Placental pericyte (primary cell): ENCODE measurements around the gene MTF2. TPM values are rescaled to one million over a fixed set of nuclear protein-coding genes. Genes with fewer than 3 reads are reported as not detected.

ENCODE experiments used
- total RNA-seq: library from RNA; depleted of rRNA; stranded (reverse); fragments of >200 nt; gene quantifications from 2 replicates; pipeline ENCODE4 v1.2.3, GENCODE V29; 2012

The MTF2 gene
- 15.1 and 36.5 TPM in 2 replicates for total RNA-seq

DNA sequence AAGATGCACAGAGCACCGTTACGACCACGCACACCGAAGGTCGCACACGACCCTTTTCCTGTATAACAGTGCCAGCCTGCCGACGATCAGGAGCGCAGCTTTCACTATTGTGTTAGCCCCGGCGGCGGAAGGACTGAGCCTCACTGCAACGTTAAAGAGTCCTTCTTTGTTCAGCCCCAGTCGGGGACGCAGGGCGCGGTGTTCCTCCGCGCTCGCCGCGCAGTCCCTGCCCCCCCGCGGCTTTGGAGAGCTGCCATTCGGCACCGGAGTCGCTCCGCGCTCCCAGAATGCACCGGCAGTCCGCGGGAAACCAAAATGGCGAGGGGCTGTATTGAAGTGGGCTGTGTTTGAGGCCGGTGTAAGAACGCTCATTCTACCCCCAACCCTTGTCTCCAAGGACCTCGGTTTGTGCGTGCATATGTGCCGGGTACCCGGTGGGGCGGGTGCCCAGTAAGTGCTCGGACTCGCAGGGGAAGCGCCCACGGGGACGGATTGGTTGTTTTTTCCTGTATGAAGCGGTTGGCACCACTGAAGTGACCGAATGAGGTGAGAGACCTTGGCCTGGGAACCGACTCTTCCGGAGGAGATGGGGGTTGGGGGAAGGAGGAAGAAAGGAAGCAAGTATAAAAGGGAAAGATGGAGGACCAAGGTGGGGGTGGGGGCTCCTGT, at the start of gene MTF2:
MTF2 (plus strand) TSS at position 298 of the 669 bp plus-strand sequence; CDS start at position 542, 244 bp downstream.

DNA sequence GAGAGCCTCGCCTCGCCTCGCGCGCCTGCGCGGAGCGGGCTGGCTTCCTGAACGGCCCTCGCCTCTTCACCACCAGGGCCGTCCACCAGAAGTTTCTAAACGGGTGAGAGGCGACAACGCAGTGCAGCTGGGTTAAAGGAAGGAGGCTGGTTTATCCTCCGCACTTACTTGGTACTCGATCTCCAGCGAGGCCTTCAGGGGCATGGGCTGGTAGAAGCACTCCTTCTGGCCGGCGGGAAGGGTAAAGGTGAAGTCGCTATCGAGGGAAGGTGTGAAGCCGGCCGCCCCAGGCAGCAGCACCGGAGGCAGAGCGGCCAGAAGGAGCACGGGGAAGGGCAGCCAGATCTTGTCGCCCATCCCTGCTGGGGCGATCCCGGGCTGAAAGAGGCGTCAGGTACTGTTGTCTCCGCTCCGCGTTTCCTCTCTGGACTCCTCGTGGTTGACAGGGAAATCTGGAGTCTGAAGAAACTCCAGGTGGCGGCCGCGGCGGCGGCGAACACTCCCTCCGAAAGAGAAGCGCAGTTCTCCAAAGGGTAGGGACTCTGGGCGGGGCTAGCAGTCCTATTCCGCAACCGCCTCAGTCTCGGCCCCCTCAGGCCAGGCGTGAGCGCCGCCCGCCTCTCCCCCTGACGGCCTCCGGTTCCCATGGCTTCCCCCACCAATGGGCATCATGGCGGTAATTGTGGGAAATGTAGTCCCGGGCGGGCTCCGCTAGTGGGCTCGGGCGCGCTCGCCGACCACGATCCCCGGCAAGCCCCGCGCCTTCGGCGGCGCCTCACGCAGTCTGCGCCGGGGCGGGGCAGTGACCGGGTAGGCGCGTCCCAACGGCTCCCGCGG, 101.0 kb downstream of the MTF2 start, which contains the start of gene TMED5:
TMED5 (minus strand) TSS at position 528 of the 837 bp plus-strand sequence; CDS start at position 357, 171 bp downstream.

DNA sequence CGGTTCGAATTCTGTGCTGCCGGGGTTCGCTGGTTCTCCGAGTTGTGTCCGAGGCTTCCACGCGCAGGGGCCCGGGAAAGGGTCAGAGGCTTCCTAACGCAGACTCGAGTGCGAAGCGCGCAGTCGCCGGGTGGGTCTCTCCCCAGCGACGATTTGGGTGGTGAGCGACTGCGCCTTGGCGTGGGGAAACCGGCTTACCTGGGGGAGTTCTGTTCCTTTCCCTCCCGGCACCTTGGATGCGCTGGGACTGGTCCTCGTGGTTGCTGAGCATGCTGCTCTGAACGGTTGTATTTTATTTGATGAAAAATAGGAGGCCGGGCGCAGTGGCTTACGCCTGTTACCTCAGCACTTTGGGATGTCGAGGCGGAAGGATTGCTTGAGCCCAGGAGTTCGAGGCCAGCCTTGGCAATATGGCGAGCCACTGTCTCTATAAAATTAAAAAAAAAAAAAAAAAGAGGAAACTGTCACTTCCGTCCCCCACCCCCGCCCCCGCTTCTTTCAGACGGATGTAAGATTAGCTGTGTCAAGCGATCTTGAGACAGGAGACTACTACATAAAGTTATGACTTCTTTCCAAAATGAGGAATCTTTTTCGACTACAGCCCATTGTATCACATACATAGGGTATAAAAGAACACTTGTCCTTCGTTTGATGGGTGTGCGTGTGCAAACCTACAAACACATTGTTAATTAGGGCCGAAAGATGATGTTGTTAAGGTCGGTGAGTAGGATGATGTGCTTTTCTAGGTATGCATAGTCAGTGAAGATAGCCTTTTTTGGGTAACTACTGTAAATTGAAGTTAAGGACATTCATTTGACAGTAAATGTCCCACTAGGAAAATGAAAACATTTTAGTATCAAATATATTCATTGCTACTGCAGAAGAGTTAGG, 101.9 kb downstream of the MTF2 start, which contains the start of gene CCDC18:
CCDC18 (plus strand) TSS at position 2 of the 891 bp plus-strand sequence. CDS start 2,638 bp downstream, outside the sequence.

Other genes with a start within 250 kb of the MTF2 start
- gene RPL5, start 247.2 kb upstream of the MTF2 start, total RNA-seq: 809 and 953 TPM in 2 replicates
- gene DIPK1A, start 117.8 kb upstream of the MTF2 start, total RNA-seq: 3.9 and 7.6 TPM in 2 replicates
- gene TMED5, start 101.1 kb downstream of the MTF2 start, total RNA-seq: 84.9 and 152 TPM in 2 replicates
- 6.3 and 20.8 TPM in 2 replicates for gene CCDC18, start 101.4 kb downstream of the MTF2 start, total RNA-seq